Measurements from ENCODE around the gene ETV4.

Gene ETV4

GRCh38 chr17:43574896-43575525 is 28.9 kb upstream of the ETV4 start:
- H3K9me3 ChIP-seq (ENCODE audit: low read depth, low read length): no peaks in the 10 kb centered on the region
- no peaks in the 10 kb centered on the region for H3K36me3 ChIP-seq (ENCODE audit: insufficient read depth, low read length)
- no peak for TF ChIP-seq POLR2AphosphoS5 (IDR thresholded peaks at IDR 0.05; ENCODE audit: borderline replicate concordance, low read depth, low read length)
- no peak for TF ChIP-seq FOXP2 (optimal IDR thresholded peaks at IDR 0.05; ENCODE audit: control extremely low read depth, extremely low read length, insufficient read depth)
- no peak for TF ChIP-seq EZH2 (IDR thresholded peaks at IDR 0.05)
- no peak overlapping the region for H3K9ac ChIP-seq (ENCODE audit: insufficient read length)
- H3K4me3 ChIP-seq: no peak overlapping the region
- no peak for DNase-seq (ENCODE audit: low read depth, low spot score)
- H3K27ac ChIP-seq: no peak overlapping the region

GRCh38 chr17:43574348-43574747 is 28.2 kb upstream of the ETV4 start:
- no peaks in the 10 kb centered on the region for H3K9me3 ChIP-seq (ENCODE audit: low read depth, low read length)
- no peaks in the 10 kb centered on the region for H3K36me3 ChIP-seq (ENCODE audit: insufficient read depth, low read length)
- no peak overlapping the region for H3K27ac ChIP-seq
- TF ChIP-seq FOXP2 (optimal IDR thresholded peaks at IDR 0.05; ENCODE audit: control extremely low read depth, extremely low read length, insufficient read depth) (no peak), EZH2 (IDR thresholded peaks at IDR 0.05) (no peak), POLR2AphosphoS5 (IDR thresholded peaks at IDR 0.05; ENCODE audit: borderline replicate concordance, low read depth, low read length) (no peak)
- DNase-seq (ENCODE audit: low read depth, low spot score): no peak
- no peak overlapping the region for H3K4me3 ChIP-seq
- no peak overlapping the region for H3K9ac ChIP-seq (ENCODE audit: insufficient read length)

- Histone ChIP-seq H3K36me3 (ENCODE audit: insufficient read depth, low read length) (no peaks in the 10 kb centered on the region), H3K27ac (no peak overlapping the region), H3K9ac (ENCODE audit: insufficient read length) (no peak overlapping the region), H3K4me3 (no peak overlapping the region), H3K9me3 (ENCODE audit: low read depth, low read length) (no peaks in the 10 kb centered on the region)
- TF ChIP-seq POLR2AphosphoS5 (IDR thresholded peaks at IDR 0.05; ENCODE audit: borderline replicate concordance, low read depth, low read length) (no peak), EZH2 (IDR thresholded peaks at IDR 0.05) (no peak)
- DNase-seq (ENCODE audit: low read depth, low spot score): no peak
These were observed 27.6 kb upstream of the ETV4 start for GRCh38 chr17:43573579-43574321.

- H3K36me3 ChIP-seq (ENCODE audit: insufficient read depth, low read length): no peaks in the 10 kb centered on the region
- TF ChIP-seq POLR2AphosphoS5 (IDR thresholded peaks at IDR 0.05; ENCODE audit: borderline replicate concordance, low read depth, low read length) (no peak), EZH2 (IDR thresholded peaks at IDR 0.05) (no peak), FOXP2 (optimal IDR thresholded peaks at IDR 0.05; ENCODE audit: control extremely low read depth, extremely low read length, insufficient read depth) (no peak)
- H3K4me3 ChIP-seq: no peak overlapping the region
- no peaks in the 10 kb centered on the region for H3K9me3 ChIP-seq (ENCODE audit: low read depth, low read length)
- H3K9ac ChIP-seq (ENCODE audit: insufficient read length): no peak overlapping the region
- no peak for DNase-seq (ENCODE audit: low read depth, low spot score)
- no peak overlapping the region for H3K27ac ChIP-seq
These were observed 26.3 kb upstream of the ETV4 start for GRCh38 chr17:43572368-43572980.

- TF ChIP-seq FOXP2 (optimal IDR thresholded peaks at IDR 0.05; ENCODE audit: control extremely low read depth, extremely low read length, insufficient read depth) (no peak), EZH2 (IDR thresholded peaks at IDR 0.05) (no peak), POLR2AphosphoS5 (IDR thresholded peaks at IDR 0.05; ENCODE audit: borderline replicate concordance, low read depth, low read length) (no peak)
- no peaks in the 10 kb centered on the region for H3K9me3 ChIP-seq (ENCODE audit: low read depth, low read length)
- no peak overlapping the region for H3K9ac ChIP-seq (ENCODE audit: insufficient read length)
- DNase-seq (ENCODE audit: low read depth, low spot score): no peak
- H3K27ac ChIP-seq: no peak overlapping the region
- no peaks in the 10 kb centered on the region for H3K36me3 ChIP-seq (ENCODE audit: insufficient read depth, low read length)
- no peak overlapping the region for H3K4me3 ChIP-seq
These were observed 24.4 kb upstream of the ETV4 start for GRCh38 chr17:43570518-43570928.

GRCh38 chr17:43568506-43569082 is 22.5 kb upstream of the ETV4 start:
- Histone ChIP-seq H3K4me3 (no peak overlapping the region), H3K9me3 (ENCODE audit: low read depth, low read length) (no peaks in the 10 kb centered on the region), H3K9ac (ENCODE audit: insufficient read length) (no peak overlapping the region), H3K27ac (no peak overlapping the region), H3K36me3 (ENCODE audit: insufficient read depth, low read length) (no peaks in the 10 kb centered on the region)
- TF ChIP-seq POLR2AphosphoS5 (IDR thresholded peaks at IDR 0.05; ENCODE audit: borderline replicate concordance, low read depth, low read length): no peak
- no peak for DNase-seq (ENCODE audit: low read depth, low spot score)

DNA sequence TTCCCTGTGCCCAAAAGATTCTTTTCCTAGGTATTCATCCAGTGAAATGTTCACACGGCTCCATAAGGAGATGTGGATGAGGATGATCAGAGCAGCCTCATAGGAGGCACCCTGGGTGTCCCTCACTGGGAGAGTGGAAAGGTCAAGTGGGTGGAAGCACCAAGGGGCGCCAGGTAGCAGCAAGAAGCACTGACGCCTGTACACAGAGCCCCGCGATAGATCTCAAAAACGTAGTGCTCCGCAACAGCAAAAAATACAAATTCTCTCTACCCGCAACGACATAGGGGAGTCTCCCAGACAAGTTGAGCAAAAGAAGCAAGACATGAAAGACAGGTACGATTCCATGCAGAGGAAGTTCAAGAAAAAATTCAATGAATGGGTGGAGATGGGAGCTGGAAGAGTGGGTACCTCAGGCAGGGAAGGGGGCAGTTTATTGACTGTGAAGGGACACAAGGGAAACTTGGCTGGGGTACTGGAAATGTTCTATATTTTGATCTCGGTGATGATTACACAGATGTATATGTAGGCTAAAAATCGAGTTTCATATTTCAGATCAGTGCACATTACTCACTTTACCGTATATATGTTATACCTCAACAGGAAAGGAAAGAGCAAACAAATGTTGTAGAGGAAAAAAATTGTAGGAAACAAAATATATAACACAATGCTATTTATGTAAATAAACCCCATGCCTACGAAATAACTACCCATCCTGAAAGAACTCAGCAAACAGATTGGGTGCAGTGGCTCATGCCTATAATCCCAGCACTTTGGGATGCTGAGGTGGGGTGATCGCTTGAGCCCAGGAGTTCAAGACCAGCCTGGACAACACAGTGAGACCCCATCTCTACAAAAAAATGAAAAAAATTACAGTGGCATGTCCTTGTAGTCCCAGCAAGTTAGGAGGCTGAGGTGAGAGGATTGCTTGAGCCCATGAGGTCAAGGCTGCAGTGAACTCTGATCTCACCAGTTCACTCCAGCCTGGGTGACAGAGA is 17.8 kb upstream of the ETV4 start:
- Histone ChIP-seq H3K27ac (no peak overlapping the region), H3K4me3 (no peak overlapping the region), H3K9me3 (ENCODE audit: low read depth, low read length) (no peaks in the 10 kb centered on the region), H3K36me3 (ENCODE audit: insufficient read depth, low read length) (no peaks in the 10 kb centered on the region), H3K9ac (ENCODE audit: insufficient read length) (no peak overlapping the region)
- TF ChIP-seq EZH2 (IDR thresholded peaks at IDR 0.05) (no peak), POLR2AphosphoS5 (IDR thresholded peaks at IDR 0.05; ENCODE audit: borderline replicate concordance, low read depth, low read length) (no peak), FOXP2 (optimal IDR thresholded peaks at IDR 0.05; ENCODE audit: control extremely low read depth, extremely low read length, insufficient read depth) (no peak)
- DNase-seq (ENCODE audit: low read depth, low spot score): no peak
